ENCODE data around the gene TMEM175.

Gene TMEM175

DNA sequence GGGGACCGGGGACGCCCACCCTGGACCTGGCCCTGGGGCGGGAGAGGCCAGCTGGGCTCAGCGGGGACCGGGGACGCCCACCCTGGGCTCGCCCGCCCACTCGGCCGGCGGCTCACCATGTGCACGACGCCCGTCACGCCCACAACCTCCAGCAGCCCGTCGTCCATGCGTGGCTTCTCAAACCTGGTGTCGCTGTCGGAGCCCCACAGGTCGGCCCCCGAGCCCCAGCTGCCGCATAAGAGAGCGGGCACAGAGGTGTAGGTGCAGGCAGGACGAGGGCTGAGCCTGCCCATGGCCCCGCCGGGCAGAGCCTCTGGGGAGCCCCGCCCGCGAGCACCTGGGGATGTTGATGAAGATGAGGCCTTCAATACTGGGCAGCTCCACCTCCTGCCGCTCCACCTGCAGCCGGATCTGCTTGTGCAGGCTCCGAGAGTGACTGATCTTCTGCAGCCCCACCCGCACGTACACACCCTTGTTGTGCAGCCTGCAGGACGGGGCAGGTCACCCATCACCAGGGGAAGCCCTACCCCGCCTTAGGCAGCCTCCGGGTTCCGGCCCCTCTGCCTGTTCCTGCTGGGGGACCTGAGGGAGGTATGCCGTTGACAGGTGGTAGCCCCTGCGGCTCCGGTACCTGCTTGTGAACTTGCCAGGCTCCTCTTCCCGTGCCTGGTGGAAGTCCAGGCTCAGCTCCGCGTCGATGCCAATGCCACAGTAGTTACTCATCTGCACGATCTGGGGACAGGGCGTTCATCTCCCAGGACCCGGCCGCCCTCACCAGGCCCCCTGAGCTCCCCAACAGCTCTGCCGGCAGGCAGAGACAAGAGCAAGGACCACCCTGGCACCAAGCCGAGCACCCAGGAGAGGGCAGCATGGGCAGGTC is 29.3 kb downstream of the TMEM175 start:
- H3K4me1 ChIP-seq (ENCODE audit: control insufficient read depth, low read length): no peaks in the 10 kb centered on the region
- H3K79me2 ChIP-seq (ENCODE audit: control insufficient read depth, low read length): no peaks in the 10 kb centered on the region
- no peak overlapping the region for H3K27ac ChIP-seq (ENCODE audit: low read depth, low read length)
- H3K27me3 ChIP-seq (ENCODE audit: control insufficient read depth, low read length): no peaks in the 10 kb centered on the region
- H3K9me2 ChIP-seq (replicated peaks; ENCODE audit: control insufficient read depth, low read length): no peaks in the 10 kb centered on the region
- no peaks in the 10 kb centered on the region for H3K36me3 ChIP-seq (ENCODE audit: control insufficient read depth, low read length)
- H3K4me3 ChIP-seq (ENCODE audit: low read length): no peak overlapping the region
- H3F3A ChIP-seq (ENCODE audit: control insufficient read depth, insufficient read depth): no peaks in the 10 kb centered on the region
- no peak overlapping the region for H3K4me2 ChIP-seq (ENCODE audit: low read length)
- TF ChIP-seq CTCF (IDR thresholded peaks at IDR 0.05; ENCODE audit: low read depth, low read length, poor library complexity, severe bottlenecking): no peak
- no peak for TF ChIP-seq EZH2phosphoT487 (IDR thresholded peaks at IDR 0.05; ENCODE audit: borderline replicate concordance, low read length)
- H4K20me1 ChIP-seq (ENCODE audit: control insufficient read depth, insufficient read depth, low read depth, low read length): no peaks in the 10 kb centered on the region; the same call in 1 of the 2 replicates
- no peaks in the 10 kb centered on the region for H3K9me3 ChIP-seq (ENCODE audit: control insufficient read depth, insufficient read depth, low read length)

- H3K27me3 ChIP-seq (ENCODE audit: control insufficient read depth, low read length): no peaks in the 10 kb centered on the region
- H3K4me3 ChIP-seq (ENCODE audit: low read length): no peak overlapping the region
- H3K4me2 ChIP-seq (ENCODE audit: low read length): no peak overlapping the region
- no peak for TF ChIP-seq EZH2phosphoT487 (IDR thresholded peaks at IDR 0.05; ENCODE audit: borderline replicate concordance, low read length)
- TF ChIP-seq CTCF (IDR thresholded peaks at IDR 0.05; ENCODE audit: low read depth, low read length, poor library complexity, severe bottlenecking): no peak
- H3K79me2 ChIP-seq (ENCODE audit: control insufficient read depth, low read length): no peaks in the 10 kb centered on the region
- H3K9me3 ChIP-seq (ENCODE audit: control insufficient read depth, insufficient read depth, low read length): no peaks in the 10 kb centered on the region
- H3K27ac ChIP-seq (ENCODE audit: low read depth, low read length): no peak overlapping the region
- H3F3A ChIP-seq (ENCODE audit: control insufficient read depth, insufficient read depth): no peaks in the 10 kb centered on the region
- no peaks in the 10 kb centered on the region for H3K4me1 ChIP-seq (ENCODE audit: control insufficient read depth, low read length)
- H4K20me1 ChIP-seq (ENCODE audit: control insufficient read depth, insufficient read depth, low read depth, low read length): no peaks in the 10 kb centered on the region; the same call in 1 of the 2 replicates
- H3K9me2 ChIP-seq (replicated peaks; ENCODE audit: control insufficient read depth, low read length): no peaks in the 10 kb centered on the region
- no peaks in the 10 kb centered on the region for H3K36me3 ChIP-seq (ENCODE audit: control insufficient read depth, low read length)
These were observed 30.3 kb downstream of the TMEM175 start for GRCh38 chr4:962231-963208.

DNA sequence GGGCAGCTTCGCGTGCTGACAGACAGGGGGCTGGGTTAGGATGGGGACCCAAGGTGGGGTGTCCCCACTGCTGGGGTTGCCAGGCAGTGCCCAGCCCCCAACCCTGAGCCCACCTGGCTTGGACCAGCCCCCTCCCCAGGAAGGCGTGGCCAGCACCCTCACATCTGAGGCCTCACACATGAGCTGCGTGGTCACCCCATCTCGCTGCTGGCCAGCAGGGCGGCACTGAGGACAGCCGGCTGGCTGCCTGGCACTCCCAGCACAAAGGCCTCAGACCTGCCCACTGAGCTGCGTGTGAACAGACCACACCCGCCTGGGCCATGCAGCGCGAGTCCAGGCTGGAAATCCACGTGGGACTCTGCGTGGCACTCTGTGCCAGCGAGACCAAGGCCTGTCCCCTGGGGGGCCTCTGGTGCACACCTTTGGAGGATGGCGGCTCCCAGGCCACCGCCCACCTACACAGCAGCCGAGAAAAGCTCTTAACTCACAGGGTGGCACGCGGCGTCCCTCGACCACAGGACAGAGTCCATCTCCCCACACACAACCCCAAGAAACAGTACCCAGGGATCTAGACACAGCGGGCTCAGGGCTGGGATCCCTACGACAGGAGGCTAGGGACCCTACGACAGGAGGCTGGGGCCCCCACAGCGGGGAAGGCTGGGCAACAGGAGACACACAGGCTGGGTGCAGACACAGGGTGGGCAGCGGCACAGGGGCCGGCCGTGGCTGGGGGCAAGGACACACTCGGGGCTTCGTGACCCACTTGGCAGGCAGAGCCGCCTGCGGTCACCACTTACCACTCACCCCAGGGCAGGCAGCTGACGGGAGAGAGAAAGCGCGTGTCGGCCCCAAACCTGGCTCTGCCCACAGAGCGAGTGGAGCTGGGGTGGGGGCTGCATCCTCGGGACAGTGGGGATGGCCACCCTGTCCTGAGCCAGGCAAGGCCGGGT is 31.3 kb downstream of the TMEM175 start:
- Histone ChIP-seq H3K4me3 (ENCODE audit: low read length) (no peak overlapping the region), H3F3A (ENCODE audit: control insufficient read depth, insufficient read depth) (no peaks in the 10 kb centered on the region), H3K9me2 (replicated peaks; ENCODE audit: control insufficient read depth, low read length) (no peaks in the 10 kb centered on the region), H3K4me2 (ENCODE audit: low read length) (no peak overlapping the region), H3K36me3 (ENCODE audit: control insufficient read depth, low read length) (no peaks in the 10 kb centered on the region), H3K4me1 (ENCODE audit: control insufficient read depth, low read length) (no peaks in the 10 kb centered on the region), H3K27me3 (ENCODE audit: control insufficient read depth, low read length) (no peaks in the 10 kb centered on the region), H3K79me2 (ENCODE audit: control insufficient read depth, low read length) (no peaks in the 10 kb centered on the region), H4K20me1 (ENCODE audit: control insufficient read depth, insufficient read depth, low read depth, low read length) (no peaks in the 10 kb centered on the region; the same call in 1 of the 2 replicates), H3K27ac (ENCODE audit: low read depth, low read length) (no peak overlapping the region), H3K9me3 (ENCODE audit: control insufficient read depth, insufficient read depth, low read length) (no peaks in the 10 kb centered on the region)
- TF ChIP-seq EZH2phosphoT487 (IDR thresholded peaks at IDR 0.05; ENCODE audit: borderline replicate concordance, low read length): no peak
- TF ChIP-seq CTCF (IDR thresholded peaks at IDR 0.05; ENCODE audit: low read depth, low read length, poor library complexity, severe bottlenecking): no peak
